Fibroblast of lung (primary cell): ENCODE data around the gene PNMA8B.

ENCODE experiments used
- EZH2 ChIP-seq: IDR thresholded peaks from 2 replicates; pipeline ENCODE4 v1.5.1; 2012; ENCODE audit warnings: low read length, control low read depth, mild to moderate bottlenecking; ENCODE audit errors: missing control alignments
- TF ChIP-seq, protein P1 (sequence below), 2 donors: IDR thresholded peaks in 1 of 2; conservative IDR thresholded peaks in 1 of 2; 1 replicate in 1 of 2; 2 replicates in 1 of 2; pipeline ENCODE4 v1.5.1; 2011 to 2012; ENCODE audit warnings: low read length in 2 of 2, control low read depth in 1 of 2, inconsistent platforms in 1 of 2, low read depth in 1 of 2, mild to moderate bottlenecking in 1 of 2

DNA sequence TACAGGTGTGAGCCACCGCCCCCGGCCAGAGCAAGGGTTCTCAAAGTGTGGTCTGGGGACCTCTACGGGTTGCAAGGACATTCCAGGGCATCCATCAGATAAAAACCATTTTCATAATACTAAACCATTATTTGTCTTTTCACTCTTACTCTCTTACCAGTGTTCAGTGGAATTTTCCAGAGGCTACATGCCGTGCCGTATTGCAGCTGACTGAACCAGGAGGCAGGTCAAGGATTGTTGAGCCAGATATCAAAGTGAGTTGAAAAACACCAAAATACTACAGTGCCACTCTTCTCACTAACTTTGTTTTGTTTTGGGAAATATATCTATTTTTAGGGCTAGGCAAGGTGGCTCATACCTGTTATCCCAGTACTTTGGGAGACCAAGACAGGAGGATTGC lies 7.2 kb upstream of the PNMA8B start:
- TF ChIP-seq, protein P1, sequence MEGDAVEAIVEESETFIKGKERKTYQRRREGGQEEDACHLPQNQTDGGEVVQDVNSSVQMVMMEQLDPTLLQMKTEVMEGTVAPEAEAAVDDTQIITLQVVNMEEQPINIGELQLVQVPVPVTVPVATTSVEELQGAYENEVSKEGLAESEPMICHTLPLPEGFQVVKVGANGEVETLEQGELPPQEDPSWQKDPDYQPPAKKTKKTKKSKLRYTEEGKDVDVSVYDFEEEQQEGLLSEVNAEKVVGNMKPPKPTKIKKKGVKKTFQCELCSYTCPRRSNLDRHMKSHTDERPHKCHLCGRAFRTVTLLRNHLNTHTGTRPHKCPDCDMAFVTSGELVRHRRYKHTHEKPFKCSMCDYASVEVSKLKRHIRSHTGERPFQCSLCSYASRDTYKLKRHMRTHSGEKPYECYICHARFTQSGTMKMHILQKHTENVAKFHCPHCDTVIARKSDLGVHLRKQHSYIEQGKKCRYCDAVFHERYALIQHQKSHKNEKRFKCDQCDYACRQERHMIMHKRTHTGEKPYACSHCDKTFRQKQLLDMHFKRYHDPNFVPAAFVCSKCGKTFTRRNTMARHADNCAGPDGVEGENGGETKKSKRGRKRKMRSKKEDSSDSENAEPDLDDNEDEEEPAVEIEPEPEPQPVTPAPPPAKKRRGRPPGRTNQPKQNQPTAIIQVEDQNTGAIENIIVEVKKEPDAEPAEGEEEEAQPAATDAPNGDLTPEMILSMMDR (conservative IDR thresholded peaks at IDR 0.05 in 1 of 2, IDR thresholded peaks at IDR 0.05 in 1 of 2; ENCODE audit: low read depth in 1 of 2, low read length in 2 of 2), result no peak
- TF ChIP-seq EZH2, result no peak
